Measurements from ENCODE around the gene BARHL2. TPM values are rescaled to one million over a fixed set of nuclear protein-coding genes. Genes with fewer than 3 reads are reported as not detected.

BARHL2 gene
- total RNA-seq, 2 experiments from 2014 or later, result not detected

- Mint-ChIP-seq H3K4me3 (no peak overlapping the region), H3K27ac (peak overlapping the region; percentile 27), H3K4me1 (peaks cover 44% of the 10 kb centered on the region), H3K36me3 (ENCODE audit: low read depth) (peaks cover 38% of the 10 kb centered on the region), H3K9me3 (no peaks in the 10 kb centered on the region), H3K27me3 (peaks cover 87% of the 10 kb centered on the region)
- ChIA-PET POLR2A (interaction anchor here (2.2 kb wide), 1 partner anchor 10 kb away, joined by 6 read pairs; no protein-coding TSS in a partner anchor), CTCF (interaction anchor here (0.6 to 3.0 kb wide), 23 partner anchors 9 to 524 kb away, joined by 3 to 39 read pairs (median 4); partner anchors contain the start of gene ZNF644)
- peak; percentile 67 for DNase-seq
Measured at GRCh38 chr1:90721210-90722194, 4.4 kb upstream of the BARHL2 start.

GRCh38 chr1:90720145-90720636 is 3.1 kb upstream of the BARHL2 start:
- POLR2A ChIA-PET, result no interaction called here
- CTCF ChIA-PET, result interaction anchor here (1.4 to 3.0 kb wide), 2 partner anchors 10 to 445 kb away, joined by 4 to 39 read pairs; no protein-coding TSS in a partner anchor
- DNase-seq, result no peak
- H3K9me3 Mint-ChIP-seq, result no peaks in the 10 kb centered on the region
- H3K27me3 Mint-ChIP-seq, result peaks cover 86% of the 10 kb centered on the region
- H3K27ac Mint-ChIP-seq, result peak overlapping the region; percentile 31
- no peak overlapping the region for H3K4me3 Mint-ChIP-seq
- H3K4me1 Mint-ChIP-seq, result peaks cover 33% of the 10 kb centered on the region
- peaks cover 33% of the 10 kb centered on the region for H3K36me3 Mint-ChIP-seq (ENCODE audit: low read depth)

GRCh38 chr1:90719330-90720144 is 2.4 kb upstream of the BARHL2 start:
- H3K27me3 Mint-ChIP-seq, result peaks cover 86% of the 10 kb centered on the region
- CTCF ChIA-PET, result interaction anchor here (1.1 to 1.4 kb wide), 2 partner anchors 11 to 447 kb away, joined by 4 to 6 read pairs; no protein-coding TSS in a partner anchor
- H3K4me1 Mint-ChIP-seq, result peaks cover 33% of the 10 kb centered on the region
- H3K9me3 Mint-ChIP-seq, result no peaks in the 10 kb centered on the region
- H3K4me3 Mint-ChIP-seq, result peak overlapping the region; percentile 50
- POLR2A ChIA-PET, result no interaction called here
- H3K27ac Mint-ChIP-seq, result peak overlapping the region; percentile 75
- no peak for DNase-seq
- peaks cover 33% of the 10 kb centered on the region for H3K36me3 Mint-ChIP-seq (ENCODE audit: low read depth)

- POLR2A ChIA-PET, result no interaction called here
- no peaks in the 10 kb centered on the region for H3K9me3 Mint-ChIP-seq
- peaks cover 87% of the 10 kb centered on the region for H3K27me3 Mint-ChIP-seq
- peak overlapping the region; percentile 75 for H3K27ac Mint-ChIP-seq
- H3K4me3 Mint-ChIP-seq, result peak overlapping the region; percentile 50
- CTCF ChIA-PET, result interaction anchor here (1.1 kb wide), 1 partner anchor 447 kb away, joined by 6 read pairs; no protein-coding TSS in a partner anchor
- peaks cover 25% of the 10 kb centered on the region for H3K4me1 Mint-ChIP-seq
- DNase-seq, result no peak
- H3K36me3 Mint-ChIP-seq (ENCODE audit: low read depth), result peaks cover 26% of the 10 kb centered on the region
Measured at GRCh38 chr1:90718411-90719329, 1.6 kb upstream of the BARHL2 start.

GRCh38 chr1:90717665-90718410 is 736 bp upstream of the BARHL2 start:
- H3K36me3 Mint-ChIP-seq (ENCODE audit: low read depth), result peaks cover 25% of the 10 kb centered on the region
- H3K4me1 Mint-ChIP-seq, result peaks cover 21% of the 10 kb centered on the region
- peak overlapping the region; percentile 66 for H3K27ac Mint-ChIP-seq
- no peak for DNase-seq
- peaks cover 87% of the 10 kb centered on the region for H3K27me3 Mint-ChIP-seq
- CTCF ChIA-PET, result no interaction called here
- H3K9me3 Mint-ChIP-seq, result no peaks in the 10 kb centered on the region
- peak overlapping the region; percentile 40 for H3K4me3 Mint-ChIP-seq
- POLR2A ChIA-PET, result no interaction called here

GRCh38 chr1:90717356-90717664 is 208 bp upstream of the BARHL2 start:
- peaks cover 87% of the 10 kb centered on the region for H3K27me3 Mint-ChIP-seq
- peak overlapping the region; percentile 54 for H3K27ac Mint-ChIP-seq
- peaks cover 19% of the 10 kb centered on the region for H3K4me1 Mint-ChIP-seq
- DNase-seq, result no peak
- ChIA-PET CTCF (no interaction called here), POLR2A (no interaction called here)
- peak overlapping the region; percentile 30 for H3K4me3 Mint-ChIP-seq
- peaks cover 26% of the 10 kb centered on the region for H3K36me3 Mint-ChIP-seq (ENCODE audit: low read depth)
- no peaks in the 10 kb centered on the region for H3K9me3 Mint-ChIP-seq

GRCh38 chr1:90716243-90716551 is 905 bp downstream of the BARHL2 start:
- peaks cover 16% of the 10 kb centered on the region for H3K4me1 Mint-ChIP-seq
- H3K36me3 Mint-ChIP-seq (ENCODE audit: low read depth), result peaks cover 24% of the 10 kb centered on the region
- no peak overlapping the region for H3K27ac Mint-ChIP-seq
- no peaks in the 10 kb centered on the region for H3K9me3 Mint-ChIP-seq
- no peak for DNase-seq
- POLR2A ChIA-PET, result interaction anchor here (0.9 to 1.0 kb wide), 2 partner anchors 10 to 14 kb away, joined by 3 read pairs; no protein-coding TSS in a partner anchor
- H3K4me3 Mint-ChIP-seq, result peak overlapping the region; percentile 54
- H3K27me3 Mint-ChIP-seq, result peaks cover 86% of the 10 kb centered on the region
- CTCF ChIA-PET, result interaction anchor here (1.6 kb wide), 1 partner anchor 14 kb away, joined by 3 read pairs; no protein-coding TSS in a partner anchor

- CTCF ChIA-PET, result interaction anchor here (1.6 kb wide), 1 partner anchor 15 kb away, joined by 3 read pairs; no protein-coding TSS in a partner anchor
- peaks cover 82% of the 10 kb centered on the region for H3K27me3 Mint-ChIP-seq
- no peak overlapping the region for H3K27ac Mint-ChIP-seq
- H3K4me1 Mint-ChIP-seq, result peaks cover 16% of the 10 kb centered on the region
- POLR2A ChIA-PET, result no interaction called here
- peaks cover 23% of the 10 kb centered on the region for H3K36me3 Mint-ChIP-seq (ENCODE audit: low read depth)
- H3K4me3 Mint-ChIP-seq, result no peak overlapping the region
- H3K9me3 Mint-ChIP-seq, result no peaks in the 10 kb centered on the region
- no peak for DNase-seq
Measured at GRCh38 chr1:90715309-90715708, 1.8 kb downstream of the BARHL2 start.

GRCh38 chr1:90714521-90714951 is 2.6 kb downstream of the BARHL2 start:
- Mint-ChIP-seq H3K4me3 (no peak overlapping the region), H3K36me3 (ENCODE audit: low read depth) (peaks cover 23% of the 10 kb centered on the region), H3K27ac (no peak overlapping the region), H3K27me3 (peaks cover 85% of the 10 kb centered on the region), H3K9me3 (no peaks in the 10 kb centered on the region), H3K4me1 (peaks cover 14% of the 10 kb centered on the region)
- POLR2A ChIA-PET, result no interaction called here
- DNase-seq, result no peak
- CTCF ChIA-PET, result no interaction called here

GRCh38 chr1:90713741-90714509 is 3.2 kb downstream of the BARHL2 start:
- Mint-ChIP-seq H3K4me1 (peaks cover 11% of the 10 kb centered on the region), H3K36me3 (ENCODE audit: low read depth) (peaks cover 20% of the 10 kb centered on the region), H3K9me3 (no peaks in the 10 kb centered on the region), H3K4me3 (no peak overlapping the region), H3K27ac (no peak overlapping the region), H3K27me3 (peaks cover 84% of the 10 kb centered on the region)
- ChIA-PET CTCF (interaction anchor here (0.5 kb wide), 1 partner anchor 296 kb away, joined by 4 read pairs; no protein-coding TSS in a partner anchor), POLR2A (no interaction called here)
- DNase-seq, result no peak
